HG03342 (cell line): ENCODE results near the gene ZFC3H1.

Experiments
- ATAC-seq: cut with Tn5 transposase; IDR thresholded peaks from one replicate; pipeline ENCODE4 v1.9.1; 2021; ENCODE audit warnings: mild to moderate bottlenecking, moderate library complexity; ENCODE audit not compliant: unreplicated experiment

ZFC3H1 gene

DNA sequence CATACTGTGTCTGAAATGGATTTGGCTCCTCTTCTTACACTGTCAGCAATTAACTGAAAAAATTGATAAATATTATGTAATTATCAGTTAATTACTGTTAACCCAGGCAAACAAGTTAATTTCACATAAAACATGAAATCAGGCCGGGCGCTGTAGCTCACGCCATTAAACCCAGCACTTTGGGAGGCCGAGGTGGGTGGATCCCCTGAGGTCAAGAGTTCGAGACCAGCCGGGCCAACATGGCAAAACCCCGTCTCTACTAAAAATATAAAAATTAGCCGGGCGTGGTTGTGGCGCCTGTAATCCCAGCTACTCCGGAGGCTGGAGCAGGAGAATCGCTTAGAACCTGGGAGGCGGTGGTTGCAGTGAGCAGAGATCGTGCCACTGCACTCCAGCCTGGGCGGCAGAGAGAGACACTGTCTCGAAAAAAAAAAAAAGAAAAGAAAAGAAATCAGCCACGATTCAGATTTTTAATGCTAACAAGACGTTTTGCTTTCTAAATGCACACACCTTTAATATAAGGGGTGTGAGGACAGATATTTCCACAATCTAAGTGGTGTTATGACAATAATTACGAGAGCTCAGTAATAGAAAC, 21.8 kb upstream of the ZFC3H1 start:
- no peak for ATAC-seq

DNA sequence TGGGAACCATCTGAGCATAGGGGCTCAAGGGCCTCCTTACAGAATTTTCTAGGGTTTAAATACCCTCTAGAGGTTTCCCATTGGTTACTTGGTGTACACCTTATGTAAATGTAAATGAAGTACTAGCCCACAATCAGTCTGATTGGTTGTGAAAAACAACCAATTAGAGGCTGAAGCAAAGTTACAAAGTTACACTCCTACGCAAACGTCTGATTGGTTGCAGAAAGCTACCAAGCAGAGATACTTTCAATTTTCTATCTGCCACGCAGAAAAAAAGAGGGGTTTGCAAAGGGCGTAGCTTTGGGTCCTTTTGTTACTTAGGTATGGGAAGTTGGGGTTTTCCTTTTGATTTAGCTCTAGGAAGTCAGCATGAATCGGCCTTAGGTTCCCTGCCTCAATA, 20.4 kb upstream of the ZFC3H1 start:
- no peak for ATAC-seq

DNA sequence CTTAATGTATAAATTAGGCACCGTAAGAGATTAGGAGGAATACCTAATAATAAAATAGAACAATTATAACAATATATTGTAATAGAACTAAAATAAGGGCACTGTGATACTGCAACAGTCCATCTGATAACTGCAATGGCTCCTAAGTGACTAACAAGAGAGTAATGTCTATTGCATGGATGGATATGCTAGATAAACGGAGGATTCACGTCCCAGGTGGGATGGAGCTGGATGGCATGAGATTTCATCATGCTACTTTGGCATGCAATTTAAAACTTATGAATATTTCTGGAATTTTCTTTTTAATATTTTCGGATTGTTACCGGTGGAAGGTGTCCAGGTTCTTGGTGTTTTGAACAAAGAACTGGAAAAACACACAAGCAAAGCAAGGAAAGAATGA, 20.0 kb upstream of the ZFC3H1 start:
- ATAC-seq, result no peak

DNA sequence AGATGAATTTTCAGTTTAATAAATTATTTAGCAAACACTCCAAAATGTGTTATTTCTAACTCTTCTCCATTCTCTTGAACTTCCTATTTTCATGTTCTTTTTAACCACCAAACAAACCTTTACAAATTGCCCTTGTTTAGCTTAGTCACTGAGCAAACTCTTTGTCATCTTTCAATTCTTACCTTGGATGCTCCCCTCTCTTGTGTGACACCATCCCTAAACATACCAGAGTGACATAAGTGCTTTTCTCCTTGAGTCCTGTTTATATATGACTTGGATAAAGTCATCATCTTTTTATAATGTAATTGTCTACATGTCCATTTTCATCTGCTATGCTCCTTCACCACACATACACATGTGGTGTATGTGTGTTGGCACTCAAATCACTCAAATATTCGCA, 18.8 kb upstream of the ZFC3H1 start:
- no peak for ATAC-seq

DNA sequence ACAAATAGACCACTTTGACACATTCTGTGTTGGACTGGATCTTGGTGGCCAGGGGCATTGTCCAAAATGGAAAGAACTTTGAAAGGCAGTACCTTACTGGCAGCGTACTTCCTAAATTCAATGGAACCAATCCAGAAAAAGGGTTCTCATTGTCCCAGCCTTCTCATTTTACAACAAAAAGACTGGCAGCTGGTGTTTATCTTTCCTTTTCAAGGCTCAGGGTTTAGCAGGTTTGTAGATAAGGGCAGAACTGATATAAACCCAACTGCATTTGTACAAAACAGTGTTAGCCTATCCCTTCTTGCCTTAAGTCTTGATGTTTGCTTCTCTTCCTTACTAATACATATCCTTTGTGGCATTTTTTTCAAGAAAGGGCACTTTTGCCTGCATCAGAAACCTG, 8.2 kb upstream of the ZFC3H1 start:
- no peak for ATAC-seq

DNA sequence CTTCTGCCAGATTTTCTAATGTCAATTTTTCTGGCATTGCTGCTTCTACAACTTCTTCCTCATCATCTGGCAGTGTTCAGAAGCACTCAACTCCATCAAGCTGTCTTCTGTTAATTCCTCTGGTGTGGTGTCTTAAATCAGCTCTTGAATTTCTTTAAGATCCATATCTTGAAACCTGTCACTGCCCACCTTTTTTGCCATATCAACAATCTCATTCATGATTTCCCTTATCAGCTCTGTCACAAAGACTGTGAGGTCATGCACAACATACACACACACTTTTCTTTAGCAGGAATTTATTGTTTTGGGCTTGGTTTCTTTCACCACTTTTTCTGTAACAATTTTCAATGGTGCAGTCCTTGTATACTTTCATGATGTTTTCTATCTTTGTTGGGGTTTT, 7.7 kb upstream of the ZFC3H1 start:
- no peak for ATAC-seq

DNA sequence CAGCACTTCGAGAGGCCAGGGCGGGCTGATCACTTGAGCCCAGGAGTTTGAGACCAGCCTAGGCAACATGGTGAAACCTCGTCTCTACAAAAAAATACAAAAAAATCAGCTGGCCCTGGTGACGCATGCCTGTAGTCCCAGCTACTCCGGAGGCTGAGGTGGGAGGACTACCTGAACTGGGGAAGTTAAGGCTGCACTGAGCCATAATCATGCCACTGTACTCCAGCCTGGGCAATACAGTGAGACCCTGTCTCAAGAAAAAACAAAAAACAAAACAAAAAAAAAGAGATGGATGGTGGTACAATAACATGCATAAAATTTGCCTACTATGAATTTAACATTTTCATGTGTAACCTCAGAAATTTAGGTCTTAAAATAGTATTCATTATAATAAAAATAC, 2.6 kb upstream of the ZFC3H1 start:
- no peak for ATAC-seq

DNA sequence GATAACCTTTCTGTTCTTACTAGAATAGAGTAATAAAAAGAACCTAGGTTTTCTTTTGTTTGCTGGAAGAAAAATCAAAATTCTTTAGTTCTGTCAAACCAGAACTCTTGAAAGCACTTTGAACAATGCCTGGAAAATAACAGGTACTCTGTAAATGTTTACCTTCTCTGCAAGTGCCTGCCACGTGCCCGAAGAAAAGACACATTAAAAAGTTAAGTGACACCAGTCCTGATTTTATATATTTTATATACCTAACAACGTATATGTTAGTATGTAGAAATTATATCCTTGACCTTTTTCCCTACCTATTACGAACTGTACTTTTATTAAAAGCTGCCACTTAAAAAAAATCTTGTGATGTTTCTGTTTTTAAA, 1.4 kb upstream of the ZFC3H1 start:
- ATAC-seq, result no peak

DNA sequence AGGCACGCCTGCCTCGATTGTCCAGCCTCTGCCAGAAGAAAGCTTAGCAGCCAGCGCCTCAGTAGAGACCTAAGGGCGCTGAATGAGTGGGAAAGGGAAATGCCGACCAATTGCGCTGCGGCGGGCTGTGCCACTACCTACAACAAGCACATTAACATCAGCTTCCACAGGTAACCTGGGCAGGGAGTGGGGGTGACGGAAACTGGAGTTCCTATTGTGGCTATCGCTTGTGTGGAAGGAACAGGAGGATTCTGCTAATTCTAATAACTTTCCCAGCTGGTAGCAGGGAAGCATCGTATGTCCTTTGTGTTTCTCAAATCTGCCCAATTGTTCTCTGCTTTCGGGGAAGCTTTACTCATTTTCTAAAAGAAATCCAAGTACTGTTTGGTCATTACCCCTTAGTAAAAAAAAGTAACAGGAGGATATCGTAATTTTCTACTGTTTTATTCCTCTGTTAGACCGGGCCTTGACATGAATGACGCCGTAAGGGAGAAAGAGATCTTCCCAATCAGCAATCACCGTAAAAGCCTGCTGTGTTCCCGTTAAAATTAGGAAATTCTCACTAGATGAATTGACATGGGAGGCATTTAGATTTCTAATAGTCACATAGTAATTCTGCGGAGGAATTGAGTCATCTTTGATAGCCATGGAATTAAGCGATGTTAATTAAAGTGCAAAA, 902 bp upstream of the ZFC3H1 start:
- ATAC-seq, result peak; percentile 7

DNA sequence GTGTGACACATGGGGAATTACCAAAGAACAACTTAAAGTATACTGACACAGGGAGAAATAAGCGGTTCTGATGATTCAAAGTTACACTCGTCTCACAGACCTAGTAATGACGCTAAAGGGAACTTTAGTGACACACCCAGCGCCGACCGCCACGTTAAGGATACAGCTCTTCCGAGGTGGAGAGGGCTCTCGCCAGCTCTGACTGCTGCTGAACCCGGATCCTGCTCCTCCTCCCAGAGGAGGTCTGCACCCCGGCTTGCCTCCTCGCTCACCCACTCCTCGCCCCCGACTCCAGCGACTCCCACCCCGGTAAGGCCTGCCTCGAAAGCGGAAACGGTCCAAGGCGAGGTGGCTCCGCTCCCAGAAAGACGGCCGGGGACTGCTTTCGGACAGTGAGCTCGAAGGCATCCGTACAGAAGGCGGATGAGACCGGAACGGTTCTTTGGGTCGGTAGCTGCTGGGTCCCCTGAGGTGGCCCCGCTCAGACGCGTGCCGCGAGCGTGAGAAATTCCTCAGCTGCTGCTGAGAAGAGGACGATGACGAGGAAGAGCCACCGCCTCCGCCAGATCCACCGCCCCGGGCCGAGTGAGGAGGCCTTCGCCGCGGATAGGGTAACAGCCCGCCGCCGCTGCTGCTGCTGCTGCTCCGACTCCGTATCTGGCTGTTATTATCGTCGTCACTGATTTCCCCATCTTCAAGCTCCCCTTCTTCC, 643 bp downstream of the ZFC3H1 start:
- peak; percentile 29 for ATAC-seq

DNA sequence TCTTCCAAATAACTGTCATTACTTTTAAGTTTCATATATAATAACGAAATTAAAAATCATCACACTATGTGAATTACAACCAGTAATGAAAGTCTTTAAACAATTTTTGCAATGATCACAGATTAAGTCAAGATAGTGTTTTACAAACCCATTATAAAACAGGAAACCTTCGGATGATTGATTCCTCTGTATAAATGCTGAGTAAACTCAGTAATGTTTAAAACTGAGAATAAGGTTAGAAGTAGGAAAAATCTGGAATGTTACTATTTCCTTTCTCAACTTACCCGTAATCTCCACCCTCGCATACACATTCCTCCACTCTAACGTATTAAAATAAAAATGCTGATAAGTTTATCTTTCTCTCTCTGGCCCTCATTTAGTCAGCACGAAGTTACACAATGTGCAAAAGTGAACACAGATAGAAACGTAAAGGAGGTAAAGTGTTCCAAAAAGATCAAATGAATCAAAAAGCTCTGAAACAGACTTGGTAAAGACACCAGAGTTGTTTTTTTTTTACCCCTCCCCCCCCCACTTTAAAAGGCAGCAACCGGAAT, 1.6 kb downstream of the ZFC3H1 start:
- ATAC-seq, result no peak

DNA sequence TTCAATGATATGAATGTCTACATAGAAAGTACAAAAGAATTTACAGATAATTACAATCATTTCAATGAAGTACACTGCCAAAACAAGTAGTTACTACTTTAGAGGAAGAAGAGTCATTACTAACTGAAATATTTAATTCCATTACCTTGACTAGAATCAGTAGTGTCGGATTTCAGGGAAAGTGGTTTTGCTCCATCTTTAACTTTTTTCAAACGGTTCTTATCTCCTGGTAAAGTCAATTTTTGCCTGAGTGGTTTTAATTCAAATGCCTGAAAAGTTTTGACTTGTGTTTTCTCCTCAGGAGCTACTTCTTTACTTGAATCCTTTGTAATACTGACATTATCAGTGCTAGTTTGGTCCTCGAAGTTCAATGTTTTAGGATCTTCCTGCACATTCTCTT, 6.9 kb downstream of the ZFC3H1 start:
- no peak for ATAC-seq

DNA sequence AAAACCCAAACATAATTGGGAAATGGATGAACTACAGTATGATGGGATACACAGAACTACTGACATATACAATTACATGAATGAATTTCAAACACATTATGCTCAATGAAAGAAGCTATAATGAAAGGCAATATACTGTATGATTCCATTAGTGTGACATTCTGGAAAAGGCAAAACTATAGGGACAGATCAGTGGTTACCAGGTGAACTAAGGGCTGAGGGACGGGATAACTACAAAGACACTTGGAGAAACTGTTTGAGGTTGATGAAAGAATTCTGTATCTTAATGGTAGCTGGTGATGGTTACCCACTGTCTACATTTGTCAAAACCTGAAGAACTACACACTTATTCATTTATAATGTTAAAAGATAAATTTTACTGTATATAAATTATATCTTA, 7.7 kb downstream of the ZFC3H1 start:
- ATAC-seq, result no peak

DNA sequence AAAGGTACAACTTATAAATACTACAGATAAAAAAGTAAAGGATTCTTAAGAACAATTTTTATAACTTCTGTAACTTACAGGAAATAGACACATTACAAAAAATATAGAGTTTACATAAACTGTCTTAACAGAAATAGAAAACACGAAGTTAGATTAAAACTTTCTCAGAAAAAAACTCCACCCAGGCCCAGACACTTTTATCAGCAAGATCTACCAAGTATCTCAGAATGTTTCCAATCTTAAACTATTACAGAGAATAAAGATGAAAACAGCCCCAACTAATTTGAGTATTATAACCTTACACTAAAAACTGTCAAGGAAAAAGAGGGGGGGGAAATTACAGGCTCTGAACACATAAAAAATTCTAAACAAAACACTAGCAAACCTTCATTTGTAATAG, 8.2 kb downstream of the ZFC3H1 start:
- no peak for ATAC-seq

DNA sequence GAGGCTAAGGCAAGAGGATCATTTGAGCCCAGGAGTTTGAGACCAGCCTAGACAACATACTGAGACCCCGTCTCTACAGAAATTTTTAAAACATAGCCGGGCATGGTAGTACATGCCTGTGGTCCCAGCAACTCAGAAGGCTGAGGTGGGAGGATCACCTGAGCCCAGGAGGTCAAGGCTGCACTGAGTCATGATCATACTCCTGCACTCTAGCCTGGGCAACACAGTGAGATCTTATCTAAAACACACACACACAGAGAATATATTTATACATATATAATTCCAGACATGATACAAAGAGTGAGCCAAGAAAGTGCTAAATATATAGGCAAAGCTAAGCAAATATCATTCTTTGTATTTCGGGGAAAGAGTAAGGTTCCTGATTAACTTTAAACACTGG, 9.4 kb downstream of the ZFC3H1 start:
- ATAC-seq, result no peak

DNA sequence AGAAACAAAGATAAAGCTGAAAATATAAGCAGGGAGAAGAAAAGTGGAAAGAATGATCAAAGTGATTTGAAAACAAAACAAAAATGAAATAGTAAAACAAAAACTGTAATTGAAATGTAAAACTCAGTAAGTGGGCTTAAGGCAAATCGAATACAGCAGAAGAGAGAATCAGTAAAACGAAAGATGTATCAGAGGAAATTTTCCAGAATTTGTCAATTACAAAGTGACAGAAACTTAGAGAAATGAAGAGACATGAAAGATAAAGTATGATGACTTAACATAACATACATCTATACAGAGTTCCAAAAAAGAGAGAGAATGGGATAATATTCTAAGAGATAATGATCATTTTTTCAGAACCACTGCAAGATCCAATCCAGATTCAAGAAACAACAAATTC, 10.5 kb downstream of the ZFC3H1 start:
- ATAC-seq, result no peak

DNA sequence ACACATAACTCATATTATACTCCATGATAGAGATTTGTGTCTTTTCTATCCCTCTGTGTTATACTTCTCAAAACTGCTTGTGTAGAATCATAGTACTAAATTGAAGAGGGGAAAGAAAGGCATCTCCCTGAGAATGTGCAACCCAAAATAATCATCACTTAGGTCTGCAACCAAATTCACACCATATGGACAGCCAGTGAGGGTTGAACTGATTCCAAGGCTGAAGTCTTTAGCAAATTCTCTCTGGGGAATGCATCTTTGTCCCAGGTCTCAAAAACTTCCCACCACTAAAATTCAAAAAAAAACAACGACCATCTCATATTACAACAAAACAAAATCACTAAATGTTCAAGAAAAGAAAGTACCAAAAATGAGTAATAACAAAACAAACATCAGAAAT, 11.0 kb downstream of the ZFC3H1 start:
- no peak for ATAC-seq

DNA sequence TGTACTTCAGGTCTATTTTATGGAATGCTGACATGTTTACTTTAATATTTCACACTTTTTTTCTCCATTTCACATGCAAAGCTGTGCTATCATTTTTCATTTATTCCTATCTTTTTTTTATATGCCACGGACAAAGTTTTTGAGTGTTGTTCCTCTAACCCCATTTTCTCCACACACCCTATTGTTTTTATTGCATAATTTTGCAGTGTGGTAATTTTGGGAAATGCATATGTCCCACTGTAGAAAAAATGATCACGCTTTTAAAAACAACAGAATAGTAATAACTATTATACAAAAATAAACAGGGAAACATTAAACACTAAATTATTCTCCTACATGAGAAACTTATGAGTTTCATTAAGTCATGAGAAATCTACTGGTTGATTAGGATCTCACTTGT, 14.2 kb downstream of the ZFC3H1 start:
- no peak for ATAC-seq

DNA sequence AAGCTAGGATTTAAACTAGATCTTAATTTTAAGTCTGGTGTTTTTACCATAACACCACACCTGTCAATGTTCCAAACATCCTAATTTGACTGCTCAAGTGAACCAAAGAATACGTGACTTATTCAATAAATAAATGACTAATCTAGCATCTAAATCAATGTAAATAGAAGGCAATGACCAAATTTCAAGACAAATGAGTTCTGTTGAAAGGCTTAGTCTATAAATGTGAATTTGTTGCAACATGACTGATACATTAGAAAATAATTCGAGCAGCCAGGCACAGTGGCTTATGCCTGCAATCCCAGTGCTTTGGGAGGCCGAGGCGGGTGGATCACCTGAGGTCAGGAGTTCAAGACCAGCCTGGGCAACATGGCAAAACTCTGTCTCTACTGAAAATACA, 15.1 kb downstream of the ZFC3H1 start:
- ATAC-seq, result no peak

DNA sequence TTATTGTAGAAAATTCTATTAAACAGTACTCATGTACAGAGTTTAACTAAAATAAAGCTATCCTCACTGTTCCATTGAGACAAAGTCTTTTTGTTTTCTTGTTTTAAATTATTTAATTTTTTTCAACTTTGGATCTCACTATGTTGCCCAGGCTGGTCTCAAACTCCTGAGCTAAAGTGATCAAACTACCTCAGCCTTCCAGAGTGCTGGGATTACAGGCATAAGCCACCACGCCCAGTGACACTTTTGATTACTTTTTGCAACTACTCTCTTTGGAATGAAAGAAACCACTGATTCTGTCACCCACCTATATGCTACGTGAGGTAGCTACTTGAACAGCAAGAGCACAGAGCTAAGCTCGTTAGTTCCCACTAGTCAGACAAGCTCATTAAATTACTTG, 17.1 kb downstream of the ZFC3H1 start:
- no peak for ATAC-seq

DNA sequence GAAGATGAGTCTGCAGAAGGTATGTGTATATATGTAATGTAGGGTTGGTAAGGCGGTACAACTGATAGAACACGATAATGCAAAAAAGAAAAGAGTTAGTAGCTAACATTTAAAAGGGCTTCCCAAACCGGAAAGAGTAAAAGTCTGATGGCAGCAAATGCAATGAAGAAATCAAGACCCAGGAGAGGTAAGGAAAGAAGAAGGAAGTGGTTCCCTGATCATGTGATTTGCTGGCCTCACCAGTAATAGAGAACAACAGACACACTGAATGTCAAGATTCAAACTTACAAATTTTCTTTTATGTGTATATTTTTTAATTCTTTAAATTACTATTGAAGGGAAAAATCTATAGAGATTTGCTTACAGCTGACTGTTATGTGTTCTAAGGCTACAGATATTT, 18.4 kb downstream of the ZFC3H1 start:
- no peak for ATAC-seq

DNA sequence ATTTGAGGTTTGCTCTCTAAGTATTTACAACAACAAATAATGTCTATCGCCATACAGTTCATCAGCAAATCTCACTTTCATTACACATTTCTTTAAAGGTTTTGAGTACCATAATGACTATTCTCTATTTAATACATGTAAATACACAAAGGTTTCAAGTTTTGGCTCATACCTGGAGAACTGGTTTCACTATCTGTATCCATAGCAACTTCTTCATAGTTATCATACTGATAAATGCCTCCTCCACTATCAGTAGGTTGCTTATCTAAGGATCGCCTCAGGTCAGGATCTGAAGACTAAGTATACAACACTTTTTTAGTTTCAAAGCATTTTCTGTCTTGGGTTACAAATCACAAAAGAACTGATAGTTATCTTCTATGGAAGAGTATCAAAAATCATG, 21.4 kb downstream of the ZFC3H1 start:
- ATAC-seq, result peak; percentile 63
